ENCODE measurements around the gene GUK1.

- no peak for TF ChIP-seq CTCF (IDR thresholded peaks at IDR 0.05)
- TF ChIP-seq EZH2 (IDR thresholded peaks at IDR 0.05; ENCODE audit: borderline replicate concordance, insufficient read depth, low read depth, low read length, poor library complexity, severe bottlenecking) = no peak
Observed at GRCh38 chr1:228105996-228106799, 33.9 kb upstream of the GUK1 start.

Measured in B cell (primary cell).